Activated naive CD4-positive, alpha-beta T cell treated with anti-CD3 and anti-CD28 coated beads, Interleukin-2, amount 10 ng/mL, durations not matched to agents 7 days and 5 days (primary cell): ENCODE measurements around the gene RUFY1.
"Not testable (repeated sequence)": the region's sequence is repeated elsewhere in the genome, so short reads cannot be mapped to it uniquely, and the experiment has no call there.

Experiments used
- CTCF ChIA-PET: fragments of 350-600 bp; sonication (Branson Sonifier 250); formaldehyde crosslinking; loops from one replicate; lab custom pipeline; 2021; ENCODE audit warnings: antibody characterized with exemption; lab: Charles Lee
- DNase-seq: peaks from one replicate; pipeline ENCODE4 v3.0.0-alpha.2; 2020
- H3K27ac Mint-ChIP-seq: one replicate; pipeline ENCODE4 v1.8.0; 2021; ENCODE audit warnings: mild to moderate bottlenecking, moderate library complexity, mixed read lengths
- H3K27me3 Mint-ChIP-seq: one replicate; pipeline ENCODE4 v1.8.0; 2021; ENCODE audit warnings: mild to moderate bottlenecking, mixed read lengths
- H3K36me3 Mint-ChIP-seq: one replicate; pipeline ENCODE4 v1.8.0; 2021; ENCODE audit warnings: mixed read lengths
- H3K4me1 Mint-ChIP-seq: one replicate; pipeline ENCODE4 v1.8.0; 2021; ENCODE audit warnings: mixed read lengths
- H3K4me3 Mint-ChIP-seq: one replicate; pipeline ENCODE4 v1.8.0; 2021; ENCODE audit warnings: mild to moderate bottlenecking, moderate library complexity, mixed read lengths
- H3K9me3 Mint-ChIP-seq: one replicate; pipeline ENCODE4 v1.8.0; 2021; ENCODE audit warnings: mixed read lengths

The RUFY1 gene

GRCh38 chr5:179550511-179551342 is at the start of gene RUFY1:
RUFY1 (plus strand) TSS chr5:179550554; CDS start chr5:179550570, 16 bp downstream.
- peak within 1 kb of the TSS; percentile 97 for H3K27ac Mint-ChIP-seq

GRCh38 chr5:179501997-179502396 is 48.4 kb upstream of the RUFY1 start:
- H3K27me3 Mint-ChIP-seq, DNase-seq, H3K36me3 Mint-ChIP-seq, H3K9me3 Mint-ChIP-seq, H3K27ac Mint-ChIP-seq, CTCF ChIA-PET, H3K4me1 Mint-ChIP-seq, H3K4me3 Mint-ChIP-seq: not testable (repeated sequence)

More at GRCh38 chr5:179550511-179551342, at the start of gene RUFY1:
- Mint-ChIP-seq H3K9me3 (no peaks in the 10 kb centered on the region), H3K4me3 (peak within 1 kb of the TSS; percentile 97), H3K36me3 (peaks cover 16% of the 10 kb centered on the region), H3K4me1 (peaks cover 39% of the 10 kb centered on the region), H3K27me3 (no peaks in the 10 kb centered on the region)
- CTCF ChIA-PET = interaction anchor here (0.9 kb wide), 1 partner anchor 73 kb away, joined by 3 read pairs; the partner anchor contains the start of gene HNRNPH1
- DNase-seq = peak; percentile 85

GRCh38 chr5:179502420-179502819 is 47.9 kb upstream of the RUFY1 start:
- H3K27ac Mint-ChIP-seq, CTCF ChIA-PET, H3K4me3 Mint-ChIP-seq, H3K9me3 Mint-ChIP-seq, H3K36me3 Mint-ChIP-seq, DNase-seq, H3K27me3 Mint-ChIP-seq, H3K4me1 Mint-ChIP-seq: not testable (repeated sequence)

GRCh38 chr5:179504191-179504590 is 46.2 kb upstream of the RUFY1 start:
- Mint-ChIP-seq H3K4me3 (no peak overlapping the region), H3K4me1 (peaks cover 3% of the 10 kb centered on the region), H3K27ac (no peak overlapping the region), H3K27me3 (no peaks in the 10 kb centered on the region), H3K9me3 (no peaks in the 10 kb centered on the region), H3K36me3 (no peaks in the 10 kb centered on the region)
- CTCF ChIA-PET = no interaction called here
- no peak for DNase-seq

- no peaks in the 10 kb centered on the region for H3K9me3 Mint-ChIP-seq
- H3K27ac Mint-ChIP-seq = no peak overlapping the region
Measured at GRCh38 chr5:179504600-179505396, 45.6 kb upstream of the RUFY1 start.

GRCh38 chr5:179505636-179506261 is 44.6 kb upstream of the RUFY1 start:
- Mint-ChIP-seq H3K27ac (no peak overlapping the region), H3K4me1 (peaks cover 12% of the 10 kb centered on the region), H3K27me3 (peaks cover 3% of the 10 kb centered on the region), H3K9me3 (no peaks in the 10 kb centered on the region), H3K4me3 (no peak overlapping the region), H3K36me3 (no peaks in the 10 kb centered on the region)
- CTCF ChIA-PET = no interaction called here
- DNase-seq = no peak

More at GRCh38 chr5:179504600-179505396, 45.6 kb upstream of the RUFY1 start:
- no peak overlapping the region for H3K4me3 Mint-ChIP-seq
- peaks cover 9% of the 10 kb centered on the region for H3K4me1 Mint-ChIP-seq
- no peak for DNase-seq
- H3K36me3 Mint-ChIP-seq = no peaks in the 10 kb centered on the region
- no peaks in the 10 kb centered on the region for H3K27me3 Mint-ChIP-seq
- CTCF ChIA-PET = no interaction called here

- no peaks in the 10 kb centered on the region for H3K36me3 Mint-ChIP-seq
- no peaks in the 10 kb centered on the region for H3K9me3 Mint-ChIP-seq
- CTCF ChIA-PET = no interaction called here
- H3K27me3 Mint-ChIP-seq = peaks cover 3% of the 10 kb centered on the region
- no peak for DNase-seq
- H3K4me3 Mint-ChIP-seq = no peak overlapping the region
- peaks cover 12% of the 10 kb centered on the region for H3K4me1 Mint-ChIP-seq
- no peak overlapping the region for H3K27ac Mint-ChIP-seq
Measured at GRCh38 chr5:179509239-179509638, 41.1 kb upstream of the RUFY1 start.

- Mint-ChIP-seq H3K27me3 (peaks cover 3% of the 10 kb centered on the region), H3K9me3 (no peaks in the 10 kb centered on the region), H3K4me1 (peaks cover 12% of the 10 kb centered on the region), H3K27ac (no peak overlapping the region), H3K4me3 (no peak overlapping the region), H3K36me3 (no peaks in the 10 kb centered on the region)
- CTCF ChIA-PET = no interaction called here
- no peak for DNase-seq
Measured at GRCh38 chr5:179509845-179510244, 40.5 kb upstream of the RUFY1 start.

GRCh38 chr5:179512452-179513000 is 37.8 kb upstream of the RUFY1 start:
- Mint-ChIP-seq H3K36me3 (no peaks in the 10 kb centered on the region), H3K4me1 (peaks cover 12% of the 10 kb centered on the region), H3K4me3 (no peak overlapping the region), H3K27ac (no peak overlapping the region), H3K9me3 (no peaks in the 10 kb centered on the region), H3K27me3 (peaks cover 3% of the 10 kb centered on the region)
- DNase-seq = no peak
- CTCF ChIA-PET = no interaction called here

- H3K36me3 Mint-ChIP-seq, DNase-seq, H3K27ac Mint-ChIP-seq, H3K4me1 Mint-ChIP-seq, H3K9me3 Mint-ChIP-seq, H3K27me3 Mint-ChIP-seq, CTCF ChIA-PET, H3K4me3 Mint-ChIP-seq: not testable (repeated sequence)
Measured at GRCh38 chr5:179515501-179515900, 34.9 kb upstream of the RUFY1 start.

- H3K36me3 Mint-ChIP-seq = no peaks in the 10 kb centered on the region
- no peaks in the 10 kb centered on the region for H3K4me1 Mint-ChIP-seq
- no peaks in the 10 kb centered on the region for H3K9me3 Mint-ChIP-seq
- peaks cover 6% of the 10 kb centered on the region for H3K27me3 Mint-ChIP-seq
- no peak overlapping the region for H3K27ac Mint-ChIP-seq
- no peak overlapping the region for H3K4me3 Mint-ChIP-seq
- DNase-seq = no peak
- CTCF ChIA-PET = no interaction called here
Measured at GRCh38 chr5:179516221-179516620, 34.1 kb upstream of the RUFY1 start.

- H3K27ac Mint-ChIP-seq, H3K36me3 Mint-ChIP-seq, H3K4me3 Mint-ChIP-seq, DNase-seq, H3K9me3 Mint-ChIP-seq, H3K4me1 Mint-ChIP-seq, H3K27me3 Mint-ChIP-seq: not testable (repeated sequence)
- CTCF ChIA-PET = interaction anchor here (0.7 kb wide), 1 partner anchor 648 kb away, joined by 5 read pairs; no protein-coding TSS in a partner anchor
Measured at GRCh38 chr5:179517746-179518145, 32.6 kb upstream of the RUFY1 start.

GRCh38 chr5:179518369-179518768 is 32.0 kb upstream of the RUFY1 start:
- H3K4me1 Mint-ChIP-seq, DNase-seq, H3K27me3 Mint-ChIP-seq, H3K27ac Mint-ChIP-seq, H3K9me3 Mint-ChIP-seq, CTCF ChIA-PET, H3K36me3 Mint-ChIP-seq, H3K4me3 Mint-ChIP-seq: not testable (repeated sequence)
